CD4-positive, alpha-beta memory T cell (primary cell): Measurements from ENCODE around the gene TM9SF4. TPM values are rescaled to one million over a fixed set of nuclear protein-coding genes. Genes with fewer than 3 reads are reported as not detected.
"Not testable (repeated sequence)": the region's sequence is repeated elsewhere in the genome, so short reads cannot be mapped to it uniquely, and the experiment has no call there.

ENCODE experiments used
- CTCF ChIA-PET: fragments of 350-600 bp; sonication (Branson Sonifier 250); formaldehyde crosslinking; loops from one replicate; lab custom pipeline; 2021; ENCODE audit warnings: inconsistent platforms; ENCODE audit not compliant: partially characterized antibody; lab: Charles Lee
- POLR2A ChIA-PET: fragments of 350-600 bp; sonication (Branson Sonifier 250); formaldehyde crosslinking; loops from one replicate; lab custom pipeline; 2021; ENCODE audit not compliant: partially characterized antibody; lab: Charles Lee
- DNase-seq, 5 donors: peaks; one replicate each; pipeline versions ENCODE4 v3.0.0 to v3.0.0-alpha.2; 2020 to 2022; ENCODE audit warnings: mixed read lengths in 1 of 5
- H3K27ac ChIP-seq: one replicate; pipeline ENCODE4 v1.7.0; 2013; ENCODE audit warnings: low read depth, low read length
- H3K27me3 ChIP-seq: 2 replicates; pipeline ENCODE4 v1.7.0; 2013; ENCODE audit warnings: mild to moderate bottlenecking, low read length, moderate library complexity; ENCODE audit not compliant: insufficient read depth
- H3K36me3 ChIP-seq: 2 replicates; pipeline ENCODE4 v1.7.0; 2013; ENCODE audit warnings: mild to moderate bottlenecking, low read length, moderate library complexity; ENCODE audit not compliant: insufficient read depth
- H3K4me1 ChIP-seq: 2 replicates; pipeline ENCODE4 v1.7.0; 2013; ENCODE audit warnings: mild to moderate bottlenecking, low read length, moderate library complexity; ENCODE audit not compliant: insufficient read depth
- H3K4me3 ChIP-seq, 2 donors: one replicate each; pipeline ENCODE4 v1.7.0; 2013; ENCODE audit warnings: low read length in 2 of 2, mild to moderate bottlenecking in 1 of 2
- H3K9me3 ChIP-seq, 2 donors: one replicate each; pipeline ENCODE4 v1.7.0; 2013; ENCODE audit warnings: low read length in 2 of 2, control low read depth in 1 of 2; ENCODE audit not compliant: control insufficient read depth in 1 of 2
- H3K27ac Mint-ChIP-seq, 7 donors: one replicate each; pipeline ENCODE4 v1.8.0; 2020 to 2021; ENCODE audit warnings: mixed read lengths in 7 of 7, mild to moderate bottlenecking in 6 of 7, inconsistent platforms in 3 of 7, moderate library complexity in 3 of 7
- H3K27me3 Mint-ChIP-seq, 2 donors: one replicate each; pipeline ENCODE4 v1.8.0; 2020 to 2021; ENCODE audit warnings: mixed read lengths in 2 of 2
- H3K36me3 Mint-ChIP-seq, 2 donors: one replicate each; pipeline ENCODE4 v1.8.0; 2020 to 2021; ENCODE audit warnings: mixed read lengths in 2 of 2, inconsistent platforms in 1 of 2, mild to moderate bottlenecking in 1 of 2
- H3K4me1 Mint-ChIP-seq, 4 donors: one replicate each; pipeline ENCODE4 v1.8.0; 2020 to 2021; ENCODE audit warnings: mixed read lengths in 4 of 4, mild to moderate bottlenecking in 1 of 4
- H3K4me3 Mint-ChIP-seq, 8 donors: one replicate each; pipeline ENCODE4 v1.8.0; 2020 to 2021; ENCODE audit warnings: mixed read lengths in 8 of 8, mild to moderate bottlenecking in 7 of 8, moderate library complexity in 6 of 8, inconsistent platforms in 3 of 8
- H3K9me3 Mint-ChIP-seq, 8 donors: one replicate each; pipeline ENCODE4 v1.8.0; 2020 to 2021; ENCODE audit warnings: mixed read lengths in 8 of 8, mild to moderate bottlenecking in 5 of 8, inconsistent platforms in 3 of 8, moderate library complexity in 1 of 8
- intact Hi-C: fragments of 100-400 bp; cut with micrococcal nuclease; formaldehyde crosslinking; loops from one replicate; pipeline ENCODE4 v1.15.1; 2023
- polyA plus RNA-seq, 2 donors: library from polyadenylated mRNA; unstranded; fragments of 300-500 nt; fragmentation: Illumina TruSeq; gene quantifications; one replicate each; pipeline ENCODE4 v1.2.3, GENCODE V29; 2021
- total RNA-seq, 2 experiments: library from RNA; stranded (reverse); gene quantifications; one replicate each; pipeline ENCODE4 v1.2.3, GENCODE V29; 2021

Gene TM9SF4
- total and polyA plus RNA-seq, 4 experiments from 2014 or later: 33.4 to 40.7 (median 36.7) TPM

DNA sequence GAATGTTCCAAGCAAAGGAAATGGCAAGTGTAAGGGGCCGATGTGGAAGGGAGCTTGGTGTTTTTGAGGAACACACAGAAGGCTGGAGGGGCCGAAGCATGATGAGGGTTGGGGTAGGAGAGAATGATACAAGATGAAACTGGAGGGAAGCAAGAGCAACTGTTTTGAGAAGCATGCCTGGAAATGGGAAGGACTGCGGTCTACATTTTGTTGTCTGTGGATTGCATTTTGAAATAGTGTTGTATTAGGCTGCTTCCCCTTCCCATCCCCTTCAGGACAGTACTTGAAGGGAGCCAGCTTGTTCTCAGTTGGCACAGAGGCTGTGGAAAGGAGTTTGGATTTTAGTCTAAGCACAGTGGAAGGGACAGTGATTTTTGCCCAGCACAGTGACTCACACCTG is 2.2 kb downstream of the TM9SF4 start:
- Mint-ChIP-seq H3K4me1 (peaks cover 36 to 63% (median 51%) of the 10 kb centered on the region in 4 donors), H3K4me3 (peak overlapping the region in 6 of 8 donors; percentile 0 to 71 (median 50)), H3K36me3 (peaks cover 5 to 23% of the 10 kb centered on the region in 2 donors), H3K27ac (peak overlapping the region in 5 of 7 donors; percentile 5 to 96 (median 79)), H3K27me3 (no peaks in the 10 kb centered on the region), H3K9me3 (no peaks in the 10 kb centered on the region)
- no peaks in the 10 kb centered on the region for H3K9me3 ChIP-seq
- intact Hi-C loops: no loop called here
- POLR2A ChIA-PET: no interaction called here
- H3K4me3 ChIP-seq: no peak overlapping the region
- no peaks in the 10 kb centered on the region for H3K36me3 ChIP-seq
- CTCF ChIA-PET: no interaction called here
- H3K4me1 ChIP-seq: peaks cover 39% of the 10 kb centered on the region
- H3K27me3 ChIP-seq: no peaks in the 10 kb centered on the region
- no peak for DNase-seq
- no peak overlapping the region for H3K27ac ChIP-seq

GRCh38 chr20:32112841-32113240 is 3.3 kb downstream of the TM9SF4 start:
- peaks cover 5 to 23% of the 10 kb centered on the region in 2 donors for H3K36me3 Mint-ChIP-seq
- H3K36me3 ChIP-seq: no peaks in the 10 kb centered on the region
- H3K27me3 ChIP-seq: no peaks in the 10 kb centered on the region
- H3K9me3 Mint-ChIP-seq: no peaks in the 10 kb centered on the region
- no peak overlapping the region for H3K27ac ChIP-seq
- peak overlapping the region in 4 of 8 donors; percentile 22 to 43 (median 36) for H3K4me3 Mint-ChIP-seq
- H3K9me3 ChIP-seq: no peaks in the 10 kb centered on the region
- intact Hi-C loops: no loop called here
- H3K4me1 Mint-ChIP-seq: peaks cover 40 to 73% (median 59%) of the 10 kb centered on the region in 4 donors
- ChIA-PET POLR2A (no interaction called here), CTCF (no interaction called here)
- H3K4me3 ChIP-seq: no peak overlapping the region
- peak overlapping the region in 5 of 7 donors; percentile 1 to 71 (median 22) for H3K27ac Mint-ChIP-seq
- DNase-seq: no peak
- no peaks in the 10 kb centered on the region for H3K27me3 Mint-ChIP-seq
- H3K4me1 ChIP-seq: peaks cover 48% of the 10 kb centered on the region

- Histone ChIP-seq H3K27me3 (no peaks in the 10 kb centered on the region), H3K4me3 (no peak overlapping the region), H3K36me3 (no peaks in the 10 kb centered on the region), H3K9me3 (no peaks in the 10 kb centered on the region), H3K4me1 (peaks cover 48% of the 10 kb centered on the region), H3K27ac (no peak overlapping the region)
- Mint-ChIP-seq H3K27ac (peak overlapping the region in 3 of 7 donors; percentile 15 to 22 (median 17)), H3K4me3 (peak overlapping the region in 1 of 8 donors; percentile 1), H3K4me1 (peaks cover 43 to 73% (median 60%) of the 10 kb centered on the region in 4 donors), H3K36me3 (peaks cover 5 to 25% of the 10 kb centered on the region in 2 donors), H3K9me3 (no peaks in the 10 kb centered on the region), H3K27me3 (no peaks in the 10 kb centered on the region)
- DNase-seq: no peak
- ChIA-PET POLR2A (no interaction called here), CTCF (no interaction called here)
- intact Hi-C loops: no loop called here
Measured at GRCh38 chr20:32113591-32114260, 4.2 kb downstream of the TM9SF4 start.

DNA sequence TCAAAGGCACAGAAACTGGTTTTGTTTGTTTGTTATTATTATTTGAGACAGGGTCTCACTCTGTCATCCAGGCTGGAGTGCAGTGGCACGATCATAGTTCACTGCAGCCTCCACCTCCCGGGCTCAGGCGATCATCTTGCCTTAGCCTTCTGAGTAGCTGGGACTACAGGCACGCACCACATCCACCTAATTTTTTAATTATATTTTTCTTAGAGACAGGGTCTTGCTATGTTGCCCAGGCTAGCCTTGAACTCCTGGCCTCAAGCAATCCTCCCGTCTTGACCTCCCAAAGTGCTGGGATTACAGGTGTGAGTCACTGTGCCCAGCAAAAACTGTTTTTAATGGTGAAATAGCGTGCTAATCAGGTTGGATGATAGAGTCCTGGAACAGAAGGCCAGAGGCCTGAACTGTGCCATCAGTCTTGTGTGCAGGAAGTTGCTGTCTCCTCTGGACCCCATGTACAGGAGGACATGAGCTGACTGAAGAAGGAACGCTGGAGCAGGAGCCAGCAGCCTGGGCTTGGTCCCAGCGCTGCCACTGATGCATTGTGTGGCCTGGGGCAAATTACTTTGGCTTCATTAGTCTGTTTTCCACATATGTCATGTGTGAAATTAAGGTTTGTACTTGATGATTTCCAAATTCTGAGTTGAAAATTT is 4.9 kb downstream of the TM9SF4 start:
- H3K27ac ChIP-seq: no peak overlapping the region
- intact Hi-C loops: no loop called here

GRCh38 chr20:32115211-32115767 is 5.8 kb downstream of the TM9SF4 start:
- H3K4me1 Mint-ChIP-seq: peaks cover 40 to 67% (median 55%) of the 10 kb centered on the region in 4 donors
- H3K36me3 Mint-ChIP-seq: peaks cover 5 to 16% of the 10 kb centered on the region in 2 donors
- H3K27me3 ChIP-seq: no peaks in the 10 kb centered on the region
- no peaks in the 10 kb centered on the region for H3K9me3 Mint-ChIP-seq
- H3K27me3 Mint-ChIP-seq: no peaks in the 10 kb centered on the region
- no peaks in the 10 kb centered on the region for H3K36me3 ChIP-seq
- no peak overlapping the region for H3K27ac ChIP-seq
- H3K4me1 ChIP-seq: peaks cover 44% of the 10 kb centered on the region
- H3K27ac Mint-ChIP-seq: peak overlapping the region in 3 of 7 donors; percentile 48 to 72 (median 61)
- no peak for DNase-seq
- intact Hi-C loops: no loop called here
- no peak overlapping the region for H3K4me3 ChIP-seq
- no peak overlapping the region for H3K4me3 Mint-ChIP-seq
- CTCF ChIA-PET: no interaction called here
- no peaks in the 10 kb centered on the region for H3K9me3 ChIP-seq
- POLR2A ChIA-PET: no interaction called here

More for the DNA sequence above, 4.9 kb downstream of the TM9SF4 start:
- Histone ChIP-seq H3K27me3 (no peaks in the 10 kb centered on the region), H3K36me3 (no peaks in the 10 kb centered on the region), H3K4me3 (no peak overlapping the region), H3K4me1 (peaks cover 48% of the 10 kb centered on the region), H3K9me3 (no peaks in the 10 kb centered on the region)
- CTCF ChIA-PET: no interaction called here
- H3K9me3 Mint-ChIP-seq: no peaks in the 10 kb centered on the region
- H3K27ac Mint-ChIP-seq: peak overlapping the region in 2 of 7 donors; percentile 32 to 48
- H3K27me3 Mint-ChIP-seq: no peaks in the 10 kb centered on the region
- POLR2A ChIA-PET: no interaction called here
- peaks cover 5 to 22% of the 10 kb centered on the region in 2 donors for H3K36me3 Mint-ChIP-seq
- no peak for DNase-seq
- H3K4me3 Mint-ChIP-seq: no peak overlapping the region
- H3K4me1 Mint-ChIP-seq: peaks cover 43 to 73% (median 60%) of the 10 kb centered on the region in 4 donors

GRCh38 chr20:32116079-32116521 is 6.6 kb downstream of the TM9SF4 start:
- Mint-ChIP-seq H3K9me3 (no peaks in the 10 kb centered on the region), H3K4me3 (no peak overlapping the region), H3K36me3 (peaks cover 5 to 16% of the 10 kb centered on the region in 2 donors), H3K27me3 (no peaks in the 10 kb centered on the region), H3K4me1 (peaks cover 39 to 63% (median 49%) of the 10 kb centered on the region in 4 donors), H3K27ac (peak overlapping the region in 2 of 7 donors; percentile 31 to 74)
- no peaks in the 10 kb centered on the region for H3K9me3 ChIP-seq
- POLR2A ChIA-PET: no interaction called here
- CTCF ChIA-PET: interaction anchor here (0.8 to 1.6 kb wide), 2 partner anchors 24 to 660 kb away, joined by 3 to 4 read pairs; no protein-coding TSS in a partner anchor
- peaks cover 36% of the 10 kb centered on the region for H3K4me1 ChIP-seq
- no peaks in the 10 kb centered on the region for H3K27me3 ChIP-seq
- no peak overlapping the region for H3K27ac ChIP-seq
- intact Hi-C loops: no loop called here
- no peak overlapping the region for H3K4me3 ChIP-seq
- DNase-seq: no peak
- no peaks in the 10 kb centered on the region for H3K36me3 ChIP-seq

DNA sequence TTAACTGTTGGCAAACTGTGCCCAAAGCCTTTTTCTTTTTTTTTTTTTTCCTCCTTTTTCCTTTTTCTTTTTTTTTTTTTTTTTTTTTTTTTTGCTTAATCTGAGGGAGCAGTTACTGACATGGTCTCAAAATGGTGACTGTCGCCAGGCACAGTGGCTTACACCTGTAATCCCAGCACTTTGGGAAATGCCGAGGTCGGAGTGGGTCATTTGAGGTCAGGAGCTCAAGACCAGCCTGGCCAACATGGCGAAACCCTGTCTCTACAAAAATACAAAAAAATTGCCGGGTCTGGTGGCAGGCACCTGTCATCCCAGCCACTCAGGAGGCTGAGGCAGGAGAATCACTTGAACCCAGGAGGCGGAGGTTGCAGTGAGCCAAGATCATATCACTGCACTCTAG is 7.3 kb downstream of the TM9SF4 start:
- H3K9me3 Mint-ChIP-seq, DNase-seq, H3K27me3 ChIP-seq, H3K4me3 ChIP-seq, H3K27ac ChIP-seq, H3K27ac Mint-ChIP-seq, H3K9me3 ChIP-seq, H3K4me3 Mint-ChIP-seq, H3K36me3 ChIP-seq, H3K27me3 Mint-ChIP-seq, intact Hi-C loops, POLR2A ChIA-PET: not testable (repeated sequence)
- Mint-ChIP-seq H3K36me3 (peaks cover 5 to 12% of the 10 kb centered on the region in 2 donors), H3K4me1 (peaks cover 34 to 56% (median 43%) of the 10 kb centered on the region in 4 donors)
- CTCF ChIA-PET: interaction anchor here (0.8 to 1.6 kb wide), 2 partner anchors 25 to 659 kb away, joined by 3 to 4 read pairs; no protein-coding TSS in a partner anchor
- H3K4me1 ChIP-seq: peaks cover 31% of the 10 kb centered on the region
